ENCODE measurements around the gene PLXNA2.
A peak's percentile ranks its signal among the peaks of the same experiment; 100 is the strongest.

Gene PLXNA2

DNA sequence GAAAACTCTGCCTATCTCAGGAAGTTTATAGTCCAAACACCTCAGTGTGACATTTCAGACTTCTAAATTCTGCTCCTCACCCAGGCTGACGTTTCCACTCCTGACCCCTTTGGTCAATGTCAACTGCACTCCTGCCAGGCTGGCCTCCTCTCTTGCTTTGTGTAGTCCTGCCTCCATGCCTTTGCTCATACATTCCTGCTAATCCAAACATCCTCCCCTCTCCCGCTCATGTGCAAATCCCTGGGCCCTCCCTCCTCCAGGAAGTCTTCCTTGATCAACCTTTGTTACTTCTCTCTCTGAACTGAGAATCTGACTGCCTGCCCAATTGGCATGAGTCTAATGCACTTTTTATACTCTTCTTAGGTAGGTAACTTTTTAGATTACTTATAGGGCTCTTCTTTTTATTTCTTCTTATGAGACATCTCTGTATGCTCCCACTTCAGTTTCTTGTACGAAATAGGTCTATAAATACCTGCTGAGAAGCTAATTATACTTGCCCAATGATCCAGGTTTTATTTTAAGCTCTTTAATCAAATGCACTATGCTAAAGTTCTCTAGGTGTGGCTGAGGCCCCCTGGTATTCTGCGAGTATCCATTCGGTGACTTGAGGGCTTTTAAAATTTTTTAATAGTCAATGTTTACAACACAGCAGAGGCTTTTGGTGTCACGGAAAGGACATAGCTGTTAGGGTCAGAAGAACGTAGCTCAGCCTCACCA is 128.1 kb downstream of the PLXNA2 start:
- no peak for DNase-seq (ENCODE audit: low spot score)

GRCh38 chr1:208113011-208113410 is 131.2 kb downstream of the PLXNA2 start:
- no peak for DNase-seq (ENCODE audit: low spot score)

- DNase-seq (ENCODE audit: low spot score), result no peak
Measured at GRCh38 chr1:208112401-208112800, 131.8 kb downstream of the PLXNA2 start.

- DNase-seq (ENCODE audit: low spot score), result no peak
Measured at GRCh38 chr1:208111646-208112190, 132.5 kb downstream of the PLXNA2 start.

DNA sequence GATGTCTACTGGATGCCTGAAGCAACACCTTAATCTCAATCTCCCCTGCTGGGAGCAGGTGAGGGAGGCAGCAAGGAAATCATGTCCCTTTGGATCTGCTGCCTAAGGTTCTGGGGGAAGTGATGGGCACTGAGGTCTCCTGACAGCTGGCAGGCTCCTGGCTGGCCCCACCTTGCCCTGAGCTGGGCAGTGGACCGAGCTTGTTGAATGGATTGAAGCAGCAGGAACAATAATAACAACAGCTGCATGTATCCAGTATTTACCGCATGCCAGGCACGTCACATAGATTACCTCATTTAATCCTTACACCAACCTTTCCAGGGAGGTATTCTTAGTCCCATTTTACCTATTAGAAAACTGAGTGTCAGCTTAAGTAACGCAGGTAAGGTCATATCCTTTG is 133.9 kb downstream of the PLXNA2 start:
- no peak for DNase-seq (ENCODE audit: low spot score)

DNA sequence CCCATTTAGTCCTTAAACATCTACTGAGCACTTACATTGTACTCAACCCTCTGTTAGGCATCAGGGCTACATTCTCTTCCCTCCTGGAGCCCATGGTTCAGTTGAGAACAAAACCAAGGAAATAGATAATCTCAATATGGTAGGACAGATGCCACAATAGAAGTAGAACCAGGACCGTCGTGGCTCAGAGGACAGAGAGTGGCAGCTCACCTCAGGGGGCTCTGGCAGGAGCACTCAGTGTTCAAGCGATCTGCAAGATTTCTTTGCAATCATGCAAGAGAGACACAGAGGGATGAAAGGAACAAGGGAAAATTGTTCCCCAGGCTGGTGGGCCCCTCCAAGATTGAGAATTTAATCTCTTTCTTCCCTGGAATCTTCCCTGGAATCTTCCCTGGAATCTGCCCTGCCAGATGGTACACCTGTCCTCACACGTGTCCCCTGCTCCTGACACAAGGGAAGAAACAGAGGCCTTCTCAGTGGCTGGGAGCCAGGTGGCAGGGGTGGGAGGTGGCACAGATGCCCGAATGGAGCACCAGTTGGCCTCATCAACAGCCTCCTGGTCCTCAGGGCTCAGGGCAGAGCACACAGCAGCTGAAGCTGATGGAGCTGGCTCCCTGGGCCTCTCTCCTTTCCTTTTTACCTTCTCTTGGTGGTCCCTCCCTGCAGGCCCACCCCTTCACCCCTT is 135.4 kb downstream of the PLXNA2 start:
- no peak for DNase-seq (ENCODE audit: low spot score)

DNA sequence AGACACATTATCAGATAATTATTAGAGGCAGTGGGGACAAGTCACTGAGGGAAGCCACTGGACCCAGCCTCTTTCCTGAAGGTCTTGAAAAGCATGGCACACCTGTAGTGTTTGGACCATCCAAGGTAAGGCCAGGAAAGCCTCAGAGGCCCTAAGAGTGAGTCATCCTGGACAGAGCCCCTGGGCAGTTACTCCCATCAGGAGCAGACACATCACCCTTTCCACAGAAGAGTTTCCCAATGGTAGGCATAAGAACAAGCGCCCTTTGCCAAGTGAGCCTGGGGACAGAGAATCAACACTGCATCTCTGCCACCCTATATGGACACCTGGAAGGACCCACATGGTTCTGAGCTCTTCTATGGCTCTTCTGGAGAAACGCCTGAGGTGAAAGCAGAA is 136.0 kb downstream of the PLXNA2 start:
- no peak for DNase-seq (ENCODE audit: low spot score)

DNA sequence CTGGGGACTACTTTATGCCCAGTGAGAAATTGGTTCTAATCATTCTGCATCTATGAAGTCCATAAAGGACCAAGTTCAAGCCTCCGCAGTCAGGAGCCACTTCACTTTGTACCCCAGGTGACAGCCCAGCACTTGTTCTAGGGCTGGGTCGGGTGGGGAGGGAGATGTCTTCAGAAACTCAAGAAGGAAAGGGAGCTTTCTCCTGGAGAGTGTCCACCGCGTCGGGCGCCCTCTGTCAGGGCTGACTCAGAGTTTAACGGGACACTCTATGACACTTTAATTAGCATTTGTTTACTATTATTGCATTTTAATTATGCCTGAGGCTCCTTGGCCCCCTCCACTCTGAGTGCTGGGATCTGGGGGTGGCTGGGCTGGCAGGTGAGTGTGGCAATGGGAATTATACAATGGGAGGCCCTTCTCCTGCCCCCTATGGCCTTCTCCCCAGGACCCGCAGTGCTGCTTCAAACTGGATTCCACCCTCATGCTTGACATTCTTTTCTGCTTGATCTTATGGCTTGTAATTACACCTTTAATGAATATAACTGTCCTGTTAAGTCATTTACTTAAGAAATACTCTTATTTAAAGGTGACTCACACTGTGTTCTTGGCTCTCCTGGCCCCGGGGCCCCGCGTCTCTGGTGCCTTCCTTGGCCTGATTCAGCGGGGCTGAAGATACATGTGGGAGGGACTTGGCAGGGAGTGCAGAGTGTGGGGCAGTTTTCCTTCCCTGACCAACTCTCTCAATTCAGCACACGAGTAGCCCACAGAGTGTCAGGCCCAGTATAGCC is 136.6 kb downstream of the PLXNA2 start:
- no peak for DNase-seq (ENCODE audit: low spot score)

DNA sequence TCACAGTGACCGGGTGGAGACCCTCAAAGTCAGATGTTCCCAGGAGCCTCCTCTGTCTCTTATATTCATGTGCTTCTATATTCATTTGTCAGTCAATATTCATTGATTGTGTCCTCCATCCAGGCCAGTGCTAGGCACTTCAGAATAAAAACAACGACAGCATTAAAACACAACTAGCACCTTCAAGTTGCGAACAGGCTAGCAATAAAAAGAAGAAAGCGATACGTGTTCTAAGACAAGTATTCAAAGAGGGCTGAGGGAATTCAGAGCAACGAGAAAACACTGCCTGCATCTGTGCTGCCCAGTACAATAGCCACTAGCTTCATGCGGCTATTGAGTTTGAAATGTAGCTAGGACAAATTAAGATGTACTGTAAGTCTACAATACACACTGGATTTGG is 138.0 kb downstream of the PLXNA2 start:
- DNase-seq (ENCODE audit: low spot score), result no peak

DNA sequence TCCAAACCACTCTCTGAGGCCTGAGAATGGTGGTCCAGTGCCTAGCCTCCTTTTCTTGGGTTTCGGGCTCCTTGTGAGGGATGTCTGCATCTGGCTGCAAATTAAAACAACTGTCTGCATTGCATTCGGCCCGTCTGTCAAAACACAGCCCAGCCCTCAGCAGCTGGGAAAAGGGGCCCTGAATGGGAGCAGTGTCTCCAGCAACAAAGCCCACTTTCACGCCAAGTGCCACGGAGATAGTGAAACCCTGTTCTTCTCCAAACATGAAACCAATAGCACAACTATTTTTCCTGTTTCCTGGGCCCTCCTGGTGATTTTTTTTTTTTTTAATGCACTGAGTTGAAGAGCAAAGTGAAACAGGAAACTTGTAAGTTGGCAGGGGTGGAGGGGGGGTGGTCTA is 138.4 kb downstream of the PLXNA2 start:
- peak; percentile 75 for DNase-seq (ENCODE audit: low spot score)

DNA sequence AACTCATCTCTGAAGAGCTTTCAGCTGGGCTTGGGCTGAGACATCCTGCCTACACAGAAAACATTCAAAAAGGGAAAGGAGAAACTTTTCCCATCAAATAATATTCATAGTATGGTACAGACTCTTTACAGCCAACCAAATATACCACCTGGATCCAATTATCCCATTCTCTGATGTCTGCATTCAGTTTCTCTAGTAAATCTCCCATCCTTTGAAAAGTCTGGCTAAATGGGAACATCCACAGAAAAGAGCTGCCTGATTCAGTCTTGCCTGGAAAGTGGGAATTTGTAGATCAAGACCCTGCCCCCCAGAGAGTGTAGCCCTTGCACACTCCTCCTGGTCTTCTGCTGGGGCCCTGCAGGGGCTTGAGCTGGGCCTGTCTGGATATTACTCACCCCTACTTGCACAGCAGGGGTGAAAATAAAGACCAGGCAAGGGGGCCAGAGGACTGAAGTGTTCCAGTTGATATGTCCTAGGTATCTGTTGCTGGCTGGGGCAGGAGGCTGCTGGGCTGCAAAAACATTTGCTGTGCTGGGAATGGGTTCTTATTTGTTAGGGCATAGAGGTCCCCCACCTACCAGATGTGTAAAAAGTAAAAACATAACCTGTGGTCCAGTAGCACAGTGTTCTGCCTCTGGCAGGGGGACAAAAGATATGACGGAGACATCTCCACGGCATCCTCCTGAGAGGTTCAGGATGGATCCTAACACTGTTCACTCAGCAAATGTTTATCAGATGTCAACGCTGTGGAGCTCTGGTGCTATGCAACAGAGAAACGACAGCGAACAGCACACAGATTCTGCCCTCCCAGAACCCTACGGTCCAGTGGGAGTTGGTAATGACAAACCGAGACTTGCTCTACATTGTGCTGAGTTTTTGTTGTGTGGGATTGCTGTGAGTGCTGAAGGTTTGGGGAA is 140.3 kb downstream of the PLXNA2 start:
- DNase-seq (ENCODE audit: low spot score), result no peak

- peak; percentile 84 for DNase-seq (ENCODE audit: low spot score)
Measured at GRCh38 chr1:208101661-208102431, 142.3 kb downstream of the PLXNA2 start.

GRCh38 chr1:208100906-208101305 is 143.3 kb downstream of the PLXNA2 start:
- no peak for DNase-seq (ENCODE audit: low spot score)

- DNase-seq (ENCODE audit: low spot score), result no peak
Measured at GRCh38 chr1:208100106-208100505, 144.1 kb downstream of the PLXNA2 start.

GRCh38 chr1:208098773-208099172 is 145.4 kb downstream of the PLXNA2 start:
- DNase-seq (ENCODE audit: low spot score), result no peak

DNA sequence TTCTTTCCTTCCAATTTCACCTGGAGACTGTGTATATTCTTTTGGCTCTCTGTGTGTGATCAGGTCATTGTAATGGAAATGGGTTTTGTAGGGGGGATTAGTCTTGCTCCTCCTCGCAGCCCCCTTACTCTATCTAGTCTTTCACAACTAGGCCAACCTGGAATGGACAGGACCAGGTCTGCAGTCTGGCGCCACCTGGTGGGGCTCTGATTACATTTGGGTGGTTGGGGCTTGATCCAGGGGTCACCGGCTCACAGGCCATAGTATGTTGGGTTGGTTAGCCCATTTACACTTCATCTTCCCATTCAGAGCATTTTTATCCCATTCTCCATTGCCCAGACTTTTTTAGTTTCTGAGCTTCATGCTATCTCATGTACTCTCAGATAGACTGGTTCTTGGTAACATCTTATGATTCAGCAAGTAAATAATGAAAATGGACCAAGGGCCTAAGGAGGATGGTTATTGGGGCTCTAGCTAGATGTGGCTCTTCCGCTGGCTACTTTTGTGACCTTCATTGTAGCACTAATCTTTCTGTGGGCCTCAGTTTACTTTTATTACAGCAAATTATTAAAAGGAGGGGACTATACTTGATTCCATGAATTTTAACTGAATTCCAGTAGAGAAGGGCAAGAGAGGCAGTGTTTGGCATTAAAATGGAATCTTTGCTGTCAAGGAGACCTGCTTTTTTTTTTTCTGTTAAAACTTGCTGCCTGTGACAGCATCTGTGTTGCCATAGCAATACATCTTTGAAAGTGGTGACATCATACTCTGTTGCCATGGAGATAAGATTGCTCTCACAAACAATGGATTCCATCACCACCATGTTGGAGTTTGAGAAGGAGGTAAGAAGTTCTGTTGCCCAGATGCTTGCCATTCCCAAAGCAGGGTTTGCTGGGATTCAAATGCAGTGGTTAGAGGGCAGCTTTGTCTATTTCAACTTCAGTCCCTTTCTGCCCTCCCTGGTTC is 150.1 kb downstream of the PLXNA2 start:
- DNase-seq (ENCODE audit: low spot score), result no peak

DNA sequence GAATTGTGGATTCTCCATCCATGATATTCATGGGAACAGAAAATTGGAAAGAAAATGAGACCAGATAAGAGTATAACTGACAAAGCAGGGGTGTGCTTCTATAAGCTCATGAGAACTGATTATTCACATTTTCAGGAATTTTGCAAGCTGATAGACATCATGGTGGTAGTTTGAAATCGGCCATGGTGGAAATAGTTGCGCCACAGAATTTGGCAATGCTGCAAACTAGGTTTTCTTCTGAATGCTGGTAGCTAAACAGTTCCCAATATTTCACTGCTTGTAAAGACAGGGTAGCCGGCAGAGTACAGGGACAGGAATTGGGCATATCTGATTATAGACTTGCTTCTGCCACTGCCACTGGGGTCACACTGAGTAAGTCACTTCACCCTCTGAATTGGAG is 151.1 kb downstream of the PLXNA2 start:
- DNase-seq (ENCODE audit: low spot score), result no peak

- no peak for DNase-seq (ENCODE audit: low spot score)
Measured at GRCh38 chr1:208090388-208091301, 153.5 kb downstream of the PLXNA2 start.

All from left forelimb (tissue), 1 donor.